ENCODE data around the gene MAPK1.

DNA sequence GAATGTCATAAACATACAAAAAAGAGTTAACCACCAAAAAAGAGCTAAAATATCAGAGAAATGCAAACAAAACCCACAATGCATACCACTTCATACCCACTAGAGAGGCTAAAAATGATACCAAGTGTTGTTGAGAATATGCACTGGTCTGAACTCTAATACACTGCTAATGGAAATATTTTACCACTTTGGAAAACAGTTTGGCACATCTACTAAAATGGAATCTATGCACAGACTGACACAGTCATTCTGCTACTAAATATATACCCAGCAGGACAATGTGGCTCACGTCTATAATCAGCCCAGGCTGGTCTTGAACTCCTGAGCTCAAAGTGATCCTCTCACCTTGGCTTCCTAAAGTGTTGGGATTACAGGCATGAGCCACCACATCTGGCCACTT lies 18.0 kb downstream of the MAPK1 start:
- TF ChIP-seq FOXP2 (optimal IDR thresholded peaks at IDR 0.05; ENCODE audit: control extremely low read depth, extremely low read length, insufficient read depth) (no peak), EZH2 (IDR thresholded peaks at IDR 0.05) (no peak)

All from SK-N-MC (cell line).